Measurements from ENCODE around the gene CXCL5. TPM values are rescaled to one million over a fixed set of nuclear protein-coding genes. Genes with fewer than 3 reads are reported as not detected.

CXCL5 gene
- total and polyA plus RNA-seq, 2 experiments from 2014 or later = 7.5 to 7.6 TPM

- Histone ChIP-seq H3K9me2 (ENCODE audit: insufficient read depth) (no peaks in the 10 kb centered on the region), H3K27ac (ENCODE audit: low read depth) (no peak overlapping the region), H2AFZ (no peak overlapping the region), H3K4me3 (no peak overlapping the region), H3K4me1 (ENCODE audit: insufficient read depth) (no peaks in the 10 kb centered on the region; the same call in 1 of the 2 replicates), H3K4me2 (no peak overlapping the region), H3F3A (replicated peaks; ENCODE audit: low read depth) (no peaks in the 10 kb centered on the region), H4K20me1 (replicated peaks; ENCODE audit: insufficient read depth) (no peaks in the 10 kb centered on the region), H3K79me2 (replicated peaks; ENCODE audit: insufficient read depth) (no peaks in the 10 kb centered on the region), H3K27me3 (ENCODE audit: insufficient read depth) (no peaks in the 10 kb centered on the region), H3K36me3 (ENCODE audit: insufficient read depth) (no peaks in the 10 kb centered on the region)
- DNase-seq (ENCODE audit: low spot score) = no peak
- peaks cover 9% of the 10 kb centered on the region; the same call in 2 of the 3 replicates for H3K4me1 Mint-ChIP-seq
- no peaks in the 10 kb centered on the region; the same call in 2 of the 3 replicates for H3K36me3 Mint-ChIP-seq (ENCODE audit: low read depth)
- no peaks in the 10 kb centered on the region for H3K27me3 Mint-ChIP-seq (ENCODE audit: insufficient read depth, low read depth, poor library complexity)
- H3K4me3 Mint-ChIP-seq = no peak overlapping the region
- H3K9me3 Mint-ChIP-seq = peaks cover 16% of the 10 kb centered on the region; the same call in 1 of the 3 replicates
- H3K27ac Mint-ChIP-seq = no peak overlapping the region
- ATAC-seq = no peak
- TF ChIP-seq ETS1 (IDR thresholded peaks at IDR 0.05) = no peak
- TF ChIP-seq POLR2AphosphoS5 (IDR thresholded peaks at IDR 0.05; ENCODE audit: low read depth) = no peak
- no peak for TF ChIP-seq JUNB (IDR thresholded peaks at IDR 0.05; ENCODE audit: unreplicated experiment)
- no peak for TF ChIP-seq ZNF462 (CRISPR knock-in tag; IDR thresholded peaks at IDR 0.05)
- no peak for TF ChIP-seq REST (IDR thresholded peaks at IDR 0.05; ENCODE audit: unreplicated experiment)
- no peak for TF ChIP-seq EZH2phosphoT487 (IDR thresholded peaks at IDR 0.05; ENCODE audit: unreplicated experiment)
- TF ChIP-seq CREB1 (CRISPR knock-in tag; IDR thresholded peaks at IDR 0.05; ENCODE audit: low read depth) = no peak
- TF ChIP-seq CTCF (conservative IDR thresholded peaks at IDR 0.05; ENCODE audit: low read depth in 2 of 2) = no peak
- no peak for TF ChIP-seq ZNF114 (CRISPR knock-in tag; IDR thresholded peaks at IDR 0.05)
- TF ChIP-seq NANOG (IDR thresholded peaks at IDR 0.05; ENCODE audit: borderline replicate concordance) = no peak
- TF ChIP-seq STAT1 (IDR thresholded peaks at IDR 0.05; ENCODE audit: unreplicated experiment) = no peak
- TF ChIP-seq EZH2 (IDR thresholded peaks at IDR 0.05; ENCODE audit: low read depth, unreplicated experiment) = no peak
- no peak for TF ChIP-seq ZNF331 (CRISPR knock-in tag; IDR thresholded peaks at IDR 0.05; ENCODE audit: low read depth)
Measured at GRCh38 chr4:74045247-74045646, 46.8 kb upstream of the CXCL5 start.
